K562 (cell line): ENCODE results near the gene GPRC5B. TPM values are rescaled to one million over a fixed set of nuclear protein-coding genes. Genes with fewer than 3 reads are reported as not detected.

Experiments
- E2F3 ChIP-seq: fragments of 250-450 bp; sonication (Bioruptor Pico); IDR thresholded peaks from 2 replicates; pipeline ENCODE4 v1.4.0; 2020; ENCODE audit warnings: mild to moderate bottlenecking
- FOXA1 ChIP-seq: fragments of 450-650 bp; IDR thresholded peaks from 2 replicates; pipeline ENCODE4 v1.6.1; 2016; ENCODE audit warnings: mild to moderate bottlenecking, borderline replicate concordance
- HDAC3 ChIP-seq: fragments of 450-650 bp; IDR thresholded peaks from 2 replicates; pipeline ENCODE4 v1.6.1; 2018; ENCODE audit warnings: borderline replicate concordance, mild to moderate bottlenecking, moderate library complexity; ENCODE audit not compliant: partially characterized antibody
- KLF13 ChIP-seq: fragments of 450-650 bp; IDR thresholded peaks from 2 replicates; pipeline ENCODE4 v1.6.1; 2016; ENCODE audit warnings: missing genetic modification characterization, low read depth, mild to moderate bottlenecking, missing compliant biosample characterization, moderate library complexity, borderline replicate concordance
- MYNN ChIP-seq, 2 experiments: sonication (generic); formaldehyde crosslinking in 1 of 2; IDR thresholded peaks; 2 replicates each; pipeline versions ENCODE4 v1.5.0 to v1.6.1; 2016 to 2020; ENCODE audit warnings: antibody characterized with exemption in 1 of 2, missing genetic modification reagents in 1 of 2
- NCOA2 ChIP-seq, 2 experiments: fragments of 450-650 bp; IDR thresholded peaks; 2 replicates each; pipeline ENCODE4 v1.6.1; 2018; ENCODE audit warnings: mild to moderate bottlenecking in 2 of 2, moderate library complexity in 1 of 2; ENCODE audit not compliant: partially characterized antibody in 2 of 2
- SAP30 ChIP-seq: fragments of 200-600 bp; sonication (generic); IDR thresholded peaks from 2 replicates; pipeline ENCODE4 v1.6.1; 2012; ENCODE audit warnings: borderline replicate concordance, low read depth, mild to moderate bottlenecking, moderate library complexity, low read length, control low read depth, inconsistent platforms; ENCODE audit not compliant: insufficient read depth, poor library complexity, severe bottlenecking
- TEAD1 ChIP-seq, 2 experiments: fragments of 450-650 bp in 1 of 2; sonication (generic) in 1 of 2; formaldehyde crosslinking; IDR thresholded peaks; 2 replicates each; pipeline versions ENCODE4 v1.4.0 to v1.8.0; 2020 to 2022; ENCODE audit warnings: mild to moderate bottlenecking in 2 of 2, missing genetic modification reagents in 1 of 2
- TRIM24 ChIP-seq, 2 experiments: fragments of 450-650 bp; IDR thresholded peaks; 2 replicates each; pipeline ENCODE4 v1.6.1; 2016
- ZNF445 ChIP-seq: fragments of 250-450 bp; sonication (Bioruptor Pico); IDR thresholded peaks from 2 replicates; pipeline ENCODE4 v1.4.0; 2020; ENCODE audit warnings: low read depth, mild to moderate bottlenecking, moderate library complexity
- polyA plus RNA-seq, 8 experiments: library from polyadenylated mRNA; depleted of rRNA in 4 of 8; stranded (reverse) in 5 of 8; unstranded in 3 of 8; fragments of >200 nt; fragmentation: Nextera tagmentation in 2 of 8; fragmentation: Illumina TruSeq in 1 of 8; extraction: Ambion mirVana in 2 of 8; extraction: Trizol in 1 of 8; gene quantifications; 2 replicates each; pipeline versions ENCODE4 v1.2.1 to v1.2.3, GENCODE V29; 2011 to 2014; ENCODE audit warnings: inconsistent platforms in 1 of 8, missing spikeins in 1 of 8
- total RNA-seq, 7 experiments: library from RNA; depleted of rRNA in 6 of 7; stranded (reverse); fragments of >200 nt in 6 of 7; fragmentation: Illumina TruSeq in 2 of 7; extraction: Trizol in 2 of 7; gene quantifications; 2 replicates each; pipeline versions ENCODE4 v1.2.1 to v1.2.3, GENCODE V29; 2011 to 2021; ENCODE audit warnings: low replicate concordance in 1 of 7
- TF ChIP-seq, protein P1 (sequence below): fragments of 250-450 bp; sonication (Bioruptor Pico); IDR thresholded peaks from 2 replicates; pipeline ENCODE4 v1.8.0; 2022; ENCODE audit warnings: inconsistent platforms, mild to moderate bottlenecking, moderate library complexity, borderline replicate concordance
- TF ChIP-seq, protein P2 (sequence below): fragments of 450-650 bp; IDR thresholded peaks from 2 replicates; pipeline ENCODE4 v1.6.1; 2016; ENCODE audit warnings: low read depth, mild to moderate bottlenecking, moderate library complexity
- TF ChIP-seq, protein P3 (sequence below): fragments of 150-350 bp; IDR thresholded peaks from 2 replicates; pipeline ENCODE4 v1.6.1; 2014; ENCODE audit warnings: low read depth, mild to moderate bottlenecking, low read length, borderline replicate concordance
- TF ChIP-seq, protein P4 (sequence below): sonication (generic); IDR thresholded peaks from 2 replicates; pipeline ENCODE4 v1.6.1; 2016
- TF ChIP-seq, protein P5 (sequence below): fragments of 250-450 bp; sonication (Bioruptor Pico); IDR thresholded peaks from 2 replicates; pipeline ENCODE4 v1.5.0; 2022; ENCODE audit warnings: mild to moderate bottlenecking

The GPRC5B gene
- total and polyA plus RNA-seq, 9 of the 15 experiments (the other 6 are each of a cell fraction or from before 2014, with no cell fraction given) = 0.65 to 5.5 (median 1.3) TPM

DNA sequence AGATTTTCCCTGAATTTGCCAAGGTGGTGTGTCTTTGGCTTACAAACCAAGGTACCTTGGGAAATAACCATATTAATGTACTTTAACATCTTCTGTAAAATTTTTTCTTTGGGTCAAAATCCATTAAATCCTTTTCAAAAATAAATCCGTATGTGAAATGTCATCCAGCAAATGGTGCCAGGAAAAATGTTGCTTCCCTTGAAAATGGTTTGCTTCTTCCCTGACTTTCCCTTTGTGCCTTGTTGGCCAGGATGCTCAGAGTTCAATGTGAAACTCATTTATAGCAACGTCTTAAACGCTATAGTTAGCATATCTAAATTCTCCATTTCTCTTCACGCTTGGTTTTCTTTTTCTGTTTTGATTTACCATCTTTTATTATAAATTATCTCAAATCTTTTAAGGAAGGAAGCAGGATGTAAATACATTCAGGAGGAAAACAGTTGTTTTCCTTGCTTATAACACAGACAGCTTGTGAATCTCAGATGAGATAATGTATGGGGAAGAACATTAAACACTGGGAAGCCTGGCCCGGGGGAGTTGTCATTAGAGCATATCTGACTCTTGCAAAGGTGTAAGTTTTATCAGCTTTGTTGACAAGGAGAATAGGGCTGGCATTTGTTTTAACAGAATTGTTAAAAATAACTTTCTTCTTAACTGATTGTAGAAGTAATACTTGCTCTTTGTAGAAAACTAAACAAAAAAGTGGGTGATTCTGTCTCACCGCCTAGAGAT, 42.1 kb downstream of the GPRC5B start (continued):
- TF ChIP-seq, protein P1, sequence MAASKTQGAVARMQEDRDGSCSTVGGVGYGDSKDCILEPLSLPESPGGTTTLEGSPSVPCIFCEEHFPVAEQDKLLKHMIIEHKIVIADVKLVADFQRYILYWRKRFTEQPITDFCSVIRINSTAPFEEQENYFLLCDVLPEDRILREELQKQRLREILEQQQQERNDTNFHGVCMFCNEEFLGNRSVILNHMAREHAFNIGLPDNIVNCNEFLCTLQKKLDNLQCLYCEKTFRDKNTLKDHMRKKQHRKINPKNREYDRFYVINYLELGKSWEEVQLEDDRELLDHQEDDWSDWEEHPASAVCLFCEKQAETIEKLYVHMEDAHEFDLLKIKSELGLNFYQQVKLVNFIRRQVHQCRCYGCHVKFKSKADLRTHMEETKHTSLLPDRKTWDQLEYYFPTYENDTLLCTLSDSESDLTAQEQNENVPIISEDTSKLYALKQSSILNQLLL (CRISPR knock-in tag) = no peak
- TF ChIP-seq HDAC3 (peak; percentile 67), ZNF445 (no peak), SAP30 (no peak), E2F3 (CRISPR knock-in tag) (no peak), MYNN (IDR thresholded peaks at IDR 0.05) (no peak), MYNN (CRISPR knock-in tag; IDR thresholded peaks at IDR 0.05) (no peak), KLF13 (no peak), FOXA1 (no peak), NCOA2 (IDR thresholded peaks at IDR 0.05; ENCODE audit: partially characterized antibody in 2 of 2) (peak in 1 of 2 experiments; percentile 27), TRIM24 (IDR thresholded peaks at IDR 0.05) (peak in 1 of 2 experiments; percentile 58; a peak in 1 of 4 replicates), TEAD1 (CRISPR knock-in tag; IDR thresholded peaks at IDR 0.05) (0 out of 4 replicates have a peak, but pooled peaks of 1 of the 2 experiments have one; percentile 46)
- TF ChIP-seq, protein P2, sequence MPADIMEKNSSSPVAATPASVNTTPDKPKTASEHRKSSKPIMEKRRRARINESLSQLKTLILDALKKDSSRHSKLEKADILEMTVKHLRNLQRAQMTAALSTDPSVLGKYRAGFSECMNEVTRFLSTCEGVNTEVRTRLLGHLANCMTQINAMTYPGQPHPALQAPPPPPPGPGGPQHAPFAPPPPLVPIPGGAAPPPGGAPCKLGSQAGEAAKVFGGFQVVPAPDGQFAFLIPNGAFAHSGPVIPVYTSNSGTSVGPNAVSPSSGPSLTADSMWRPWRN = peak; percentile 71; the same call in 1 of the 2 replicates
- TF ChIP-seq, protein P3, sequence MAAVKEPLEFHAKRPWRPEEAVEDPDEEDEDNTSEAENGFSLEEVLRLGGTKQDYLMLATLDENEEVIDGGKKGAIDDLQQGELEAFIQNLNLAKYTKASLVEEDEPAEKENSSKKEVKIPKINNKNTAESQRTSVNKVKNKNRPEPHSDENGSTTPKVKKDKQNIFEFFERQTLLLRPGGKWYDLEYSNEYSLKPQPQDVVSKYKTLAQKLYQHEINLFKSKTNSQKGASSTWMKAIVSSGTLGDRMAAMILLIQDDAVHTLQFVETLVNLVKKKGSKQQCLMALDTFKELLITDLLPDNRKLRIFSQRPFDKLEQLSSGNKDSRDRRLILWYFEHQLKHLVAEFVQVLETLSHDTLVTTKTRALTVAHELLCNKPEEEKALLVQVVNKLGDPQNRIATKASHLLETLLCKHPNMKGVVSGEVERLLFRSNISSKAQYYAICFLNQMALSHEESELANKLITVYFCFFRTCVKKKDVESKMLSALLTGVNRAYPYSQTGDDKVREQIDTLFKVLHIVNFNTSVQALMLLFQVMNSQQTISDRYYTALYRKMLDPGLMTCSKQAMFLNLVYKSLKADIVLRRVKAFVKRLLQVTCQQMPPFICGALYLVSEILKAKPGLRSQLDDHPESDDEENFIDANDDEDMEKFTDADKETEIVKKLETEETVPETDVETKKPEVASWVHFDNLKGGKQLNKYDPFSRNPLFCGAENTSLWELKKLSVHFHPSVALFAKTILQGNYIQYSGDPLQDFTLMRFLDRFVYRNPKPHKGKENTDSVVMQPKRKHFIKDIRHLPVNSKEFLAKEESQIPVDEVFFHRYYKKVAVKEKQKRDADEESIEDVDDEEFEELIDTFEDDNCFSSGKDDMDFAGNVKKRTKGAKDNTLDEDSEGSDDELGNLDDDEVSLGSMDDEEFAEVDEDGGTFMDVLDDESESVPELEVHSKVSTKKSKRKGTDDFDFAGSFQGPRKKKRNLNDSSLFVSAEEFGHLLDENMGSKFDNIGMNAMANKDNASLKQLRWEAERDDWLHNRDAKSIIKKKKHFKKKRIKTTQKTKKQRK = no peak
- TF ChIP-seq, protein P4, sequence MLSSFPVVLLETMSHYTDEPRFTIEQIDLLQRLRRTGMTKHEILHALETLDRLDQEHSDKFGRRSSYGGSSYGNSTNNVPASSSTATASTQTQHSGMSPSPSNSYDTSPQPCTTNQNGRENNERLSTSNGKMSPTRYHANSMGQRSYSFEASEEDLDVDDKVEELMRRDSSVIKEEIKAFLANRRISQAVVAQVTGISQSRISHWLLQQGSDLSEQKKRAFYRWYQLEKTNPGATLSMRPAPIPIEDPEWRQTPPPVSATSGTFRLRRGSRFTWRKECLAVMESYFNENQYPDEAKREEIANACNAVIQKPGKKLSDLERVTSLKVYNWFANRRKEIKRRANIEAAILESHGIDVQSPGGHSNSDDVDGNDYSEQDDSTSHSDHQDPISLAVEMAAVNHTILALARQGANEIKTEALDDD = no peak
- TF ChIP-seq, protein P5, sequence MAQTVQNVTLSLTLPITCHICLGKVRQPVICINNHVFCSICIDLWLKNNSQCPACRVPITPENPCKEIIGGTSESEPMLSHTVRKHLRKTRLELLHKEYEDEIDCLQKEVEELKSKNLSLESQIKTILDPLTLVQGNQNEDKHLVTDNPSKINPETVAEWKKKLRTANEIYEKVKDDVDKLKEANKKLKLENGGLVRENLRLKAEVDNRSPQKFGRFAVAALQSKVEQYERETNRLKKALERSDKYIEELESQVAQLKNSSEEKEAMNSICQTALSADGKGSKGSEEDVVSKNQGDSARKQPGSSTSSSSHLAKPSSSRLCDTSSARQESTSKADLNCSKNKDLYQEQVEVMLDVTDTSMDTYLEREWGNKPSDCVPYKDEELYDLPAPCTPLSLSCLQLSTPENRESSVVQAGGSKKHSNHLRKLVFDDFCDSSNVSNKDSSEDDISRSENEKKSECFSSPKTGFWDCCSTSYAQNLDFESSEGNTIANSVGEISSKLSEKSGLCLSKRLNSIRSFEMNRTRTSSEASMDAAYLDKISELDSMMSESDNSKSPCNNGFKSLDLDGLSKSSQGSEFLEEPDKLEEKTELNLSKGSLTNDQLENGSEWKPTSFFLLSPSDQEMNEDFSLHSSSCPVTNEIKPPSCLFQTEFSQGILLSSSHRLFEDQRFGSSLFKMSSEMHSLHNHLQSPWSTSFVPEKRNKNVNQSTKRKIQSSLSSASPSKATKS = no peak
